Gastrocnemius medialis (tissue), 4 donors: Measurements from ENCODE around the gene LRCH4.

Experiments used
- CTCF ChIP-seq, 5 experiments: fragments of 450-650 bp in 3 of 5; fragments of 200-600 bp in 2 of 5; sonication (generic) in 2 of 5; IDR thresholded peaks in 4 of 5; conservative IDR thresholded peaks in 1 of 5; 1 replicate in 4 of 5; 2 replicates in 1 of 5; pipeline ENCODE4 v1.5.1; 2016 to 2019; ENCODE audit warnings: antibody characterized with exemption in 5 of 5, mild to moderate bottlenecking in 3 of 5, moderate library complexity in 3 of 5
- POLR2A ChIP-seq, 2 donors: fragments of 450-650 bp; IDR thresholded peaks; one replicate each; pipeline ENCODE4 v1.6.1; 2017; ENCODE audit warnings: antibody characterized with exemption in 2 of 2, mild to moderate bottlenecking in 2 of 2, moderate library complexity in 2 of 2

GRCh38 chr7:100559127-100559526 lies 26.8 kb downstream of the LRCH4 start:
- no peak for TF ChIP-seq CTCF (IDR thresholded peaks at IDR 0.05 in 4 of 5, conservative IDR thresholded peaks at IDR 0.05 in 1 of 5)
- no peak for TF ChIP-seq POLR2A (IDR thresholded peaks at IDR 0.05)
